ENCODE results near the gene PMPCA. TPM values are rescaled to one million over a fixed set of nuclear protein-coding genes. Genes with fewer than 3 reads are reported as not detected.

The PMPCA gene
- total RNA-seq, 1 donor from 2014 or later = 80.2 TPM

DNA sequence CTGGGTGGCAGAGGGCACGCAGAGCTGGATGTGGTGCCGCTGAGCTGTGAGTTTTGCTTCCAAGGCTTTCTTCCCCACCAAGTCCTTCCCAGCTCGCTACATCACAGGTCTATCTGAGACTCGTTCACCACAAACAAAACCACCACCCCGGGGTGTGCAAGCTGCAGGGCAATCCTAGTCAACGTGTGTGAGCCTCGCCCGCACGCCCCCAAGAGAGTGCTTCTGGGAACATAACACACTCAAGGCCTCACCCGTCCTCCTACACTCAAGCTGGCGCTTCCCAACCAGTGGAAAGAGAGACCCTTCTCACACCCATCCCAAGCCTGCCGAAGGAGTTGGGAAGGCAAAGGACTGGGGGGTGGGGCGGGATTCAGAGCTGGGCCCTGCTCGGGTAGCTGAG, 21.1 kb upstream of the PMPCA start:
- DNase-seq (no peak), ATAC-seq (ENCODE audit: poor library complexity) (no peak)
- intact Hi-C loops (cut with DNase I) = no loop called here

DNA sequence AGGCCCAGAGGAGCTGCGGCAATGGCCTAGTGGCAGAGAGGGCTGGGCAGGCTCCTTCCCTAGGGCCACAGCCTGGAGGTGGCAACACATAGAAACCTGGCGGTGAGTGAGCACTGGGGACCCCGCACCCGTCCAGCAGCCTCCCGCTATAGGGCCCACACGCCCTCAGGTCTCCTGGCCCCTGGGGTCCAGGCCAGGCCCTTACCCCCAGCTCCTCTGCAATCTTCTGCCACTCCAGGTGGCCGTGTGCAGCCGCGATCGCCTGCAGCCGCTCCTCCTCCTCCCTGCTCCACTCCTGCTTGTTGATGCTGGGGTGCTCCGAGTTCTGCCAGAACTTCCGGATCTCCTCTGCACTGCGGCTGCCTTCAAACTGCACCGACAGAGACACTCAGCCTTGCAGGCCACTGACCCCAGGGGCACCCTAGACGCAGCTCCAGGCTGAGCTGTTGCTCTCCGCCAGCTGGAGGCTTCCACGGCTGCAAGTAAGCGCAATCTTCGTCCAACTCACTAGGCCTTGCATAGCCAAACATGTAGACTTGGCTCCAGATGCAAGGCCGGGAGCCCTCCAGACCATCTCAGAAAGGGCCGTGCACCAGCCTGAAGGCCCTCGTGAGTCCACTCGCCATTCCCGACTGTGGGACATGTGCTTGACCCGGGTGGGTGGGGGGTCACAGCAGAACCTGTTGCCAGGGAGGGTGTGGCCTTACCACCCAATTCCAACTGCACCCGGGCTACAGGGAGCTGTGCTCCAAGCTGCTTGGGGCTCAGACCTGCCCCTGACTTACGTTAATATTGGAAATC, 18.5 kb upstream of the PMPCA start:
- DNase-seq = no peak
- intact Hi-C loops (cut with DNase I) = no loop called here
- ATAC-seq (ENCODE audit: poor library complexity) = no peak

- DNase-seq (no peak), ATAC-seq (ENCODE audit: poor library complexity) (no peak)
- intact Hi-C loops (cut with DNase I) = no loop called here
Observed at GRCh38 chr9:136392538-136393449, 17.7 kb upstream of the PMPCA start.

DNA sequence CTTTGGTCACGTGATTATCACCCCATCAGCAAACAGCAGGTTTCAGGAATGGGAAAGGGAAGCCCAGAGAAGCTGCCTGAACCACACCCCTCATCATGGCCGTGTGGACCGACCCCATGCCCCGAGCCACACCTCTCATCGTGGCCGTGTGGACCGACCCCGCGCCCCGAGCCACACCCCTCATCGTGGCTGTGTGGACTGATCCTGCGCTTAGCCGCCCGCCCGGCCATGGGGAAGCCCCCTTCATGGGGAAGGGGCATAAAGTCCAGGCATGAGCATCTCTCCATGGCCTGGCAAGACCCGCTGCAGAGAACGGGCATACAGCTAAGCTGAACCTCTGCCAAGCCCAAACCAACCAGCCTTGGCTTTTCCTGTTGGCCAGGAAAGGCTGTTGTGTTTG, 16.9 kb upstream of the PMPCA start:
- intact Hi-C loops (cut with DNase I) = no loop called here
- ATAC-seq (ENCODE audit: poor library complexity) = no peak
- no peak for DNase-seq

GRCh38 chr9:136394312-136395019, 16.0 kb upstream of the PMPCA start:
- peak; percentile 61 for DNase-seq
- ATAC-seq (ENCODE audit: poor library complexity) = no peak
- intact Hi-C loops (cut with DNase I) = no loop called here

DNA sequence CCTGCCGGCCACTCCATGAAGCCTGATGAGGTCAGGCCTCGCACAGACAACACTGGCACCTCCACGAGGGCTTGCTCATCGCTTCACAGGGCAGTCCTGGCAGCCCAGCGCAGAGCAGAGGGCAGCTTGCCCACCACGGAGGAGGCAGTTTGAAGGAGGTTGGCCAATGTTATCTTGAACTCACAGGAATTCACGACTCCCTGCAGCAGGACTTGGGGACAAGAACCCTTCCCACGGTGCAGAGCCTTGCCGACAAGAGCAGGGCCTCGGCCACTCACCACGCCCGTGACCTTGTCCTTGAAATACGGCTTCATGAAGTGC, 15.5 kb upstream of the PMPCA start:
- intact Hi-C loops (cut with DNase I) = no loop called here
- no peak for DNase-seq

GRCh38 chr9:136395345-136396218, 14.9 kb upstream of the PMPCA start:
- ATAC-seq (ENCODE audit: poor library complexity) = no peak
- intact Hi-C loops (cut with DNase I) = no loop called here
- no peak for DNase-seq

More for the DNA sequence above, 15.5 kb upstream of the PMPCA start:
- no peak for ATAC-seq (ENCODE audit: poor library complexity)

- ATAC-seq (ENCODE audit: poor library complexity) (no peak), DNase-seq (no peak)
- intact Hi-C loops (cut with DNase I) = no loop called here
Observed at GRCh38 chr9:136396219-136396515, 14.3 kb upstream of the PMPCA start.

GRCh38 chr9:136397643-136398042, 12.8 kb upstream of the PMPCA start:
- DNase-seq (no peak), ATAC-seq (ENCODE audit: poor library complexity) (no peak)
- intact Hi-C loops (cut with DNase I) = no loop called here

DNA sequence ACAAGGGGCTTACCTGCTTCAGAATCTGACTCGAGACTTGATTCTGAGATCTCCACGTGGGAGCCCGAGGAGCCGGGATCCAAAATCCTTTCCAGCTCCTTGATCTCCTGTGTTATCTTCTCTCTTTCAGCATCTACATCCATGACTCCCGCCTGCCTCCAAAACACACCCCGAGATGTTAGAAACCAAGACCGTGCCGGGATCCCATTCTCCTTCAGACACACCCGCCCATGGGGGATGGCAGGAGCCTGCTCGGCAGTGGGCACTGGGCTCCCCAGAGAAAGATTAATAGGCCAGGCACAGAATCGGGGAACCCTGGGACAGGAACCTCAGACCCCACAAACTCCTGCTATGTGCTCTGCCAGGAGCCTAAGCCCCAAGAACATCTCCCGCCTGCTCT, 12.2 kb upstream of the PMPCA start:
- DNase-seq = no peak
- intact Hi-C loops (cut with DNase I) = no loop called here

DNA sequence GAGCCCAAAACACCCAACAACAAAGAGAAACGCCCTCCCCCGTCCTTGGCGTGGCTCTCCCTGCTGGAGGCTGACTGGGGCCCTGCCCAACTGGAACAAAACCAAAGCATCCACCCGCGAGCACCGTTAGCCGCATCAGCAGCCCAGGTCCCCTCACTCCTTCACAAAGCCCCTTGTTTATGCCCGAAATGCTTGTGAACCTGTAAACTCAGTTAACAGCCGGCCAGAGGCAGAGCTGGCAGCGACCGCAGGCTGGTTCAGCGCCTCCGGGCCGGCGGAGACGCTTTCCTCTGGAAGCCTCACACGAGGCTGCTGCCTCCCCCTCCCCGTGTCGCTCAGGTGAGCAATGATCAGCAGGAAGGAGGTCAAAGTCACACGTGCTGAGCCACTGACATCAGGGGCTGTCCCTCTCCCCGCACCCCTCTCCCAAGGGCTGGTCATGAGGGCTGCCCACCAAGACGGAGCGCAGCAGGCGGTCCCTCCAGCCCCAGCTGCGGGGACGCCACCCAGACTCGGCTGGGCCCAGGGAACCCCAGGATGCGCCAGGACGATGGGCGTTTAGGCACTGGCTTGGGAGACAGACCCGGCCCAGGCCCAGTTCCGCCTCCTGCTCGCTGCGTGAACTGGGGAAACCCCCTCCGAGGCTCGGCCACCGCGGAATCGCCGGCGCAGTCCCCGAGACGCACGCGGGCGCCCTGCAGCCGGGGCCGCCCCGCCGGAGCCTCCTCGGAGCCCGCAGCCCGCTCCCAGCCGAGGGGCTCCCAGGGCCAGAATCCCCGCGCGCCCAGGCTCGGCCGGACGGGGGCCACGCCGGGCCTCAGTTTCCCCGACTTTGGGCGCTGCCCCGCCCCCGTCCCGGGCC, 11.1 kb upstream of the PMPCA start:
- no peak for DNase-seq
- intact Hi-C loops (cut with DNase I) = no loop called here
- peak; percentile 3 for ATAC-seq (ENCODE audit: poor library complexity)

More for the DNA sequence above, 12.2 kb upstream of the PMPCA start:
- no peak for ATAC-seq (ENCODE audit: poor library complexity)

GRCh38 chr9:136400038-136400834, 10.2 kb upstream of the PMPCA start, which contains the start of gene SNAPC4:
Gene SNAPC4, minus strand, starts transcription at chr9:136400170. Its CDS starts 1,742 bp downstream, at chr9:136398428.
- DNase-seq (peak; percentile 94), ATAC-seq (ENCODE audit: poor library complexity) (peak; percentile 97)
- intact Hi-C loops (cut with DNase I) = no loop called here

DNA sequence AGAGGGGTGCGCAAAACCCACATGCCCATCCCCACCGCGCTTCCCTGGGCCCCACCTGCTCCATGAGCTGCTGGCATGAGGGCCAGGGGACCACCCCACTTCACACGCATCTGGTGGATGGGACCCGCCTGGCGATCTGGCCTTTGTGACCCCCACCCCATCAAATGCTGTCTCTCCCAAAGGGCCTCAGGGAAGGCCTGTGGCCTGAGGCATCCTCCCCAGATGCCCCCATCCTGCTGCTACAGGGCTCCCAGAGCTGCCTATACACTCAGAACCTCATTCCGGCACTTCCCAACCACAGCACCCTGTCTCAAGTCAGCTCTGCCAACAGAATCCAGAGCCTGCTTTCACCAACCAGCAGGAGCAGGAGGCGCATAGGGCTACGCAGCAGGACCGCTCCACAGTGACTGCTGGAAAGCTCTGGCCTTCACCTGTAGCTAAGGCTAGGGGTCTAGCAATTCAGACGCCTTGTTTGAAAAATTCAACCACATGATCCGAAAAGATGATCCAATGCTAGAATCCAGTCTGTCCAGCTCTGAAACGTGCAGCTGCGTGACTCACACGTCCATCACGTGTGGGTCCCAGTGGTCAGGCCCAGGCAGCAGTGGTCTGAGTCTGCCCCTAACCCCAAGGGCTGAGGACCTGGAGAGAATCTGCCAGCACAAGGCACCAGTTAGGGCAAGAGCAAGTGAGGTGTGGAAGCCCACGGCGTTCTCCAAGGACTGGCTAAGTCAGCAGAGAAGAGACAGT, 9.1 kb upstream of the PMPCA start:
- DNase-seq = no peak
- intact Hi-C loops (cut with DNase I) = no loop called here
- ATAC-seq (ENCODE audit: poor library complexity) = no peak

DNA sequence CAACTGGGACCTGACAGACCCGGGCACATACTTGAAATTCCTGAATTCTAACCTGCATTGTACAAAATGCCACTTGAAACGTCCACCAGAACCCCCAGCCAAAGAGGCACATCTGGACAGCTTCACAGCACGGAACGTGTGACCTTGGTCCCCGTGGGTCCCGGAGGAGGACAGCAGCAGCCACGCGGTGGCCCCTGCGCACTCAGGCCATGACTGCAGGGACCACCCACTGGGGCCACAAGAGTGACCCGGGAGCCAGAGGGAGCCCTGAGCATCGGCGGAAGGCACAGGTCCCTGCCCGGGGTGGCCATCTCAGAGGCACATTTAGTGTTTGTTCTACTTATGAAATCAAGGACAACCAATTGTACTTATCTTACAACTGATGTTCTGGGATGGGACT, 8.4 kb upstream of the PMPCA start:
- no peak for ATAC-seq (ENCODE audit: poor library complexity)
- intact Hi-C loops (cut with DNase I) = no loop called here
- no peak for DNase-seq

DNA sequence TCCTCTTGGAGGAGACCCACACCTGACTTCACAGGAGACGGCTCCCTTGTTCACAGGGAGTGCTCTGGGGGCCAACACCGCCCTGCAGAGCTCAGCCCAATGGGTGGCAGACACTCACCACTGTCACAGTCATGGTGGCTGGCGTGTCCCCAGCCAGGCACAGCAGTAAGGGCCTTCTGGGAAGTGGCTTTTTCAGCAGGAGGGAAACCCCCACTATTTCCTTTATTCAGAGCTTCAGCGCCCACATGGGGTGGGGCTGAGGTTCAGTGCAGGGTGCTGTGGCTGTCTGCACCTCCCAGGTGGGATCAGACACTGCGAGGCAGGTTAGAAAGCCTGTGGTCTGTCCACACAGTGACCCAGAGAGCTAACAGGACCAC, 6.9 kb upstream of the PMPCA start:
- DNase-seq (no peak), ATAC-seq (ENCODE audit: poor library complexity) (no peak)
- intact Hi-C loops (cut with DNase I) = no loop called here
